Panc1 (cell line): Measurements from ENCODE around the gene KLHL41.

ENCODE experiments used
- CTCF ChIP-seq: fragments of 450-650 bp; IDR thresholded peaks from 2 replicates; pipeline ENCODE4 v1.5.1; 2017; ENCODE audit warnings: mild to moderate bottlenecking
- POLR2AphosphoS5 ChIP-seq: IDR thresholded peaks from 2 replicates; pipeline ENCODE4 v1.6.1; 2012; ENCODE audit warnings: mild to moderate bottlenecking, low read depth, low read length, moderate library complexity
- TF ChIP-seq, protein P1 (sequence below), 2 experiments: IDR thresholded peaks; 2 replicates each; pipeline ENCODE4 v1.6.1; 2011 to 2012; ENCODE audit warnings: low read depth in 2 of 2, control low read depth in 1 of 2, low read length in 1 of 2, mild to moderate bottlenecking in 1 of 2, moderate library complexity in 1 of 2; ENCODE audit not compliant: insufficient read depth in 1 of 2

DNA sequence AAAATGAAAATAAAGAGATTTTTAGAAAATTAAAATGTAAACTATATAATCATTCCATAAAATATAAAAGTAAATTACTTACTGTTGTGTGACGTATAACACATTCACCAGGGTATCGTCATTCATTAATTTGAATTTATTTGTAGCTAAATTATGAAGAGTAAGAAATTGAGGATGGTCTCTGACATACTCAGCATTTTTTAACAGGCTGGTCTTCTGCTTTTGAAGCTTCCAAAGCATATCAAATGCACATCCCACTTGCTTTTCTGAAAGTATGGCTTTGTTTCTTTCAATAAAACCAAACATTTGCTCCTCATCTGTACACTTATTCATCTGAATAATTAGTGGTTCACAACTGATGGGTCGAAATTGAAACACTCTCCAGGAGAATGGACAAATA lies 62.1 kb downstream of the KLHL41 start:
- TF ChIP-seq CTCF (no peak), POLR2AphosphoS5 (no peak)
- TF ChIP-seq, protein P1, sequence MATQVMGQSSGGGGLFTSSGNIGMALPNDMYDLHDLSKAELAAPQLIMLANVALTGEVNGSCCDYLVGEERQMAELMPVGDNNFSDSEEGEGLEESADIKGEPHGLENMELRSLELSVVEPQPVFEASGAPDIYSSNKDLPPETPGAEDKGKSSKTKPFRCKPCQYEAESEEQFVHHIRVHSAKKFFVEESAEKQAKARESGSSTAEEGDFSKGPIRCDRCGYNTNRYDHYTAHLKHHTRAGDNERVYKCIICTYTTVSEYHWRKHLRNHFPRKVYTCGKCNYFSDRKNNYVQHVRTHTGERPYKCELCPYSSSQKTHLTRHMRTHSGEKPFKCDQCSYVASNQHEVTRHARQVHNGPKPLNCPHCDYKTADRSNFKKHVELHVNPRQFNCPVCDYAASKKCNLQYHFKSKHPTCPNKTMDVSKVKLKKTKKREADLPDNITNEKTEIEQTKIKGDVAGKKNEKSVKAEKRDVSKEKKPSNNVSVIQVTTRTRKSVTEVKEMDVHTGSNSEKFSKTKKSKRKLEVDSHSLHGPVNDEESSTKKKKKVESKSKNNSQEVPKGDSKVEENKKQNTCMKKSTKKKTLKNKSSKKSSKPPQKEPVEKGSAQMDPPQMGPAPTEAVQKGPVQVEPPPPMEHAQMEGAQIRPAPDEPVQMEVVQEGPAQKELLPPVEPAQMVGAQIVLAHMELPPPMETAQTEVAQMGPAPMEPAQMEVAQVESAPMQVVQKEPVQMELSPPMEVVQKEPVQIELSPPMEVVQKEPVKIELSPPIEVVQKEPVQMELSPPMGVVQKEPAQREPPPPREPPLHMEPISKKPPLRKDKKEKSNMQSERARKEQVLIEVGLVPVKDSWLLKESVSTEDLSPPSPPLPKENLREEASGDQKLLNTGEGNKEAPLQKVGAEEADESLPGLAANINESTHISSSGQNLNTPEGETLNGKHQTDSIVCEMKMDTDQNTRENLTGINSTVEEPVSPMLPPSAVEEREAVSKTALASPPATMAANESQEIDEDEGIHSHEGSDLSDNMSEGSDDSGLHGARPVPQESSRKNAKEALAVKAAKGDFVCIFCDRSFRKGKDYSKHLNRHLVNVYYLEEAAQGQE (IDR thresholded peaks at IDR 0.05; ENCODE audit: insufficient read depth in 1 of 2, low read depth in 2 of 2, low read length in 1 of 2) = no peak
